H1 (cell line): ENCODE results near the gene APOBR. TPM values are rescaled to one million over a fixed set of nuclear protein-coding genes. Genes with fewer than 3 reads are reported as not detected.

ENCODE experiments used
- CTCF ChIA-PET: fragments of 300-600 bp; sonication (Branson Sonifier 250); formaldehyde crosslinking; loops from one replicate; lab custom pipeline; 2021; ENCODE audit not compliant: partially characterized antibody; lab: Charles Lee
- POLR2A ChIA-PET: fragments of 300-600 bp; sonication (Branson Sonifier 250); formaldehyde crosslinking; loops from one replicate; lab custom pipeline; 2021; ENCODE audit warnings: inconsistent platforms; ENCODE audit not compliant: partially characterized antibody; lab: Charles Lee
- DNase-seq, 2 experiments: peaks; one replicate each; pipeline versions ENCODE4 v3.0.0 to v3.0.0-alpha.2; 2010 to 2022; ENCODE audit warnings: low spot score in 2 of 2, low read depth in 1 of 2, mixed read lengths in 1 of 2
- FAIRE-seq: peaks from 2 replicates; lab custom pipeline; 2011; peaks lifted over from hg19 to GRCh38; lab: Jason Lieb, UNC
- H2AFZ ChIP-seq: 2 replicates; pipeline ENCODE4 v1.8.1; 2012; ENCODE audit warnings: low read length, inconsistent platforms
- H2AK5ac ChIP-seq: 2 replicates; pipeline ENCODE4 v1.6.1; 2013; ENCODE audit warnings: low read depth, low read length
- H2BK120ac ChIP-seq: replicated peaks from 2 replicates; pipeline ENCODE3; 2013; ENCODE audit warnings: low read depth, low read length, inconsistent platforms
- H2BK12ac ChIP-seq: 2 replicates; pipeline ENCODE4 v1.6.1; 2013; ENCODE audit warnings: low read depth, low read length
- H2BK15ac ChIP-seq: 2 replicates; pipeline ENCODE4 v1.6.1; 2013; ENCODE audit warnings: low read length
- H2BK20ac ChIP-seq: 2 replicates; pipeline ENCODE4 v1.6.1; 2013; ENCODE audit warnings: low read length
- H2BK5ac ChIP-seq: 2 replicates; pipeline ENCODE4 v1.6.1; 2013; ENCODE audit warnings: low read depth, low read length
- H3K14ac ChIP-seq: 2 replicates; pipeline ENCODE4 v1.6.1; 2013; ENCODE audit warnings: inconsistent platforms; ENCODE audit not compliant: insufficient read length
- H3K18ac ChIP-seq: 2 replicates; pipeline ENCODE4 v1.6.1; 2013; ENCODE audit warnings: low read length; ENCODE audit errors: extremely low read depth
- H3K23ac ChIP-seq: 2 replicates; pipeline ENCODE4 v1.6.1; 2013; ENCODE audit warnings: inconsistent platforms; ENCODE audit not compliant: insufficient read length
- H3K23me2 ChIP-seq: 2 replicates; pipeline ENCODE4 v1.6.1; 2013; ENCODE audit warnings: low read depth, low read length
- H3K27ac ChIP-seq: 2 replicates; pipeline ENCODE4 v1.6.1; 2011; ENCODE audit warnings: low read depth, low read length, inconsistent platforms
- H3K27me3 ChIP-seq, 4 experiments: replicated peaks in 1 of 4; 1 replicate in 1 of 4; 2 replicates in 3 of 4; pipeline versions ENCODE4 v1.6.1 to v1.8.1; 2011 to 2013; ENCODE audit warnings: low read length in 3 of 4, mild to moderate bottlenecking in 3 of 4, inconsistent platforms in 2 of 4, mixed read lengths in 2 of 4, moderate library complexity in 1 of 4; ENCODE audit not compliant: control insufficient read depth in 3 of 4, insufficient read depth in 3 of 4; ENCODE audit errors: extremely low read depth in 1 of 4
- H3K36me3 ChIP-seq, 4 experiments: 2 replicates each; pipeline versions ENCODE4 v1.6.1 to v1.8.1; 2011 to 2013; ENCODE audit warnings: mild to moderate bottlenecking in 4 of 4, low read length in 3 of 4, moderate library complexity in 2 of 4, control low read depth in 1 of 4, inconsistent platforms in 1 of 4; ENCODE audit not compliant: insufficient read depth in 4 of 4, control insufficient read depth in 2 of 4
- H3K4ac ChIP-seq: replicated peaks from 2 replicates; pipeline ENCODE3; 2013; ENCODE audit warnings: low read length, low read depth, mixed read lengths, inconsistent platforms; ENCODE audit not compliant: insufficient read length
- H3K4me1 ChIP-seq, 4 experiments: replicated peaks in 1 of 4; 1 replicate in 1 of 4; 2 replicates in 3 of 4; pipeline versions ENCODE4 v1.6.1 to v1.8.1; 2011 to 2013; ENCODE audit warnings: low read length in 3 of 4, inconsistent platforms in 2 of 4, mixed read lengths in 1 of 4; ENCODE audit not compliant: insufficient read depth in 4 of 4, control insufficient read depth in 3 of 4
- H3K4me2 ChIP-seq, 2 experiments: 2 replicates each; pipeline versions ENCODE4 v1.6.1 to v1.8.1; 2011 to 2013; ENCODE audit warnings: low read depth in 2 of 2, low read length in 2 of 2, control low read depth in 1 of 2, inconsistent platforms in 1 of 2, mild to moderate bottlenecking in 1 of 2; ENCODE audit not compliant: insufficient read depth in 1 of 2
- H3K4me3 ChIP-seq, 4 experiments: fragments of 200-600, 300-600 bp in 1 of 4; sonication (generic), shearing (Covaris generic), sonication (Bioruptor Twin) in 1 of 4; 2 replicates each; pipeline versions ENCODE4 v1.5.1 to v1.8.1; 2011 to 2016; ENCODE audit warnings: low read length in 4 of 4, low read depth in 3 of 4, control low read depth in 2 of 4, inconsistent platforms in 2 of 4, mild to moderate bottlenecking in 2 of 4, mixed read lengths in 1 of 4, moderate library complexity in 1 of 4; ENCODE audit not compliant: insufficient read depth in 2 of 4; ENCODE audit errors: extremely low read depth in 1 of 4
- H3K56ac ChIP-seq: replicated peaks from 2 replicates; pipeline ENCODE3; 2013; ENCODE audit warnings: low read depth, mild to moderate bottlenecking, mixed read lengths, low read length, inconsistent platforms; ENCODE audit not compliant: insufficient read length
- H3K79me1 ChIP-seq: 2 replicates; pipeline ENCODE4 v1.6.1; 2013; ENCODE audit warnings: low read depth, low read length, control low read depth
- H3K79me2 ChIP-seq, 2 experiments: 2 replicates each; pipeline versions ENCODE4 v1.6.1 to v1.8.1; 2012 to 2013; ENCODE audit warnings: low read length in 2 of 2, mild to moderate bottlenecking in 2 of 2, inconsistent platforms in 1 of 2; ENCODE audit not compliant: insufficient read depth in 2 of 2, control insufficient read depth in 1 of 2
- H3K9ac ChIP-seq, 4 experiments: replicated peaks in 1 of 4; 1 replicate in 1 of 4; 2 replicates in 3 of 4; pipeline versions ENCODE4 v1.6.1 to v1.8.1; 2011 to 2013; ENCODE audit warnings: low read depth in 3 of 4, low read length in 3 of 4, control low read depth in 2 of 4, mild to moderate bottlenecking in 2 of 4, moderate library complexity in 2 of 4, inconsistent platforms in 1 of 4; ENCODE audit errors: extremely low read depth in 1 of 4
- H3K9me3 ChIP-seq, 2 experiments: 2 replicates each; pipeline versions ENCODE4 v1.6.1 to v1.8.1; 2012 to 2013; ENCODE audit warnings: mild to moderate bottlenecking in 2 of 2, moderate library complexity in 2 of 2, control low read depth in 1 of 2, inconsistent platforms in 1 of 2, low read depth in 1 of 2, low read length in 1 of 2, mixed read lengths in 1 of 2; ENCODE audit not compliant: insufficient read depth in 2 of 2
- H4K20me1 ChIP-seq, 2 experiments: replicated peaks in 1 of 2; 2 replicates each; pipeline versions ENCODE3 to v1.8.1; 2011 to 2013; ENCODE audit warnings: inconsistent platforms in 2 of 2, low read length in 2 of 2, mild to moderate bottlenecking in 1 of 2; ENCODE audit not compliant: insufficient read depth in 2 of 2, control insufficient read depth in 1 of 2
- H4K5ac ChIP-seq: 2 replicates; pipeline ENCODE4 v1.6.1; 2013; ENCODE audit warnings: low read length, low read depth, mixed read lengths, inconsistent platforms; ENCODE audit not compliant: insufficient read length
- H4K8ac ChIP-seq: 2 replicates; pipeline ENCODE4 v1.8.0; 2013; ENCODE audit warnings: mild to moderate bottlenecking, moderate library complexity, low read length, inconsistent platforms; ENCODE audit not compliant: insufficient read depth; ENCODE audit errors: extremely low read depth
- H4K91ac ChIP-seq: replicated peaks from 2 replicates; pipeline ENCODE3; 2013; ENCODE audit warnings: low read length, mixed read lengths, inconsistent platforms; ENCODE audit not compliant: insufficient read length
- CBX8 ChIP-seq: fragments of 300-800, 300-1000 bp; sonication (generic); IDR thresholded peaks from 2 replicates; pipeline ENCODE4 v1.7.1; 2016; ENCODE audit warnings: low read depth, low read length, borderline replicate concordance
- CTBP2 ChIP-seq: IDR thresholded peaks from 2 replicates; pipeline ENCODE4 v1.7.0; 2011; ENCODE audit warnings: borderline replicate concordance, mild to moderate bottlenecking, moderate library complexity, mixed read lengths, low read length; ENCODE audit not compliant: insufficient read depth, insufficient read length
- EP300 ChIP-seq, 2 experiments: IDR thresholded peaks; 1 replicate in 1 of 2; 2 replicates in 1 of 2; pipeline ENCODE4 v1.6.1; 2011 to 2012; ENCODE audit warnings: low read depth in 2 of 2, low read length in 2 of 2, mild to moderate bottlenecking in 2 of 2, borderline replicate concordance in 1 of 2, inconsistent platforms in 1 of 2, moderate library complexity in 1 of 2
- POLR2AphosphoS5 ChIP-seq: IDR thresholded peaks from 2 replicates; pipeline ENCODE4 v1.6.1; 2011; ENCODE audit warnings: low read depth, low read length
- RFX5 ChIP-seq: IDR thresholded peaks from 2 replicates; pipeline ENCODE4 v1.6.1; 2011; ENCODE audit warnings: low read depth, low read length, improper control_type of control experiment, borderline replicate concordance
- SAP30 ChIP-seq: fragments of 300-600 bp; sonication (generic); IDR thresholded peaks from 2 replicates; pipeline ENCODE4 v1.7.1; 2012; ENCODE audit warnings: low read length, moderate library complexity, mild to moderate bottlenecking, inconsistent platforms; ENCODE audit not compliant: insufficient read depth, insufficient replicate concordance
- SP4 ChIP-seq: IDR thresholded peaks from 2 replicates; pipeline ENCODE4 v1.6.1; 2012; ENCODE audit warnings: low read length, inconsistent platforms
- SRF ChIP-seq: IDR thresholded peaks from 2 replicates; pipeline ENCODE4 v1.6.1; 2011; ENCODE audit warnings: mild to moderate bottlenecking, low read depth, low read length, moderate library complexity
- TAF1 ChIP-seq: IDR thresholded peaks from 2 replicates; pipeline ENCODE4 v1.6.1; 2011; ENCODE audit warnings: mild to moderate bottlenecking, low read depth, low read length
- WGBS, 2 experiments: shearing (Covaris generic) in 1 of 2; methylation state at CpG; one replicate each; pipeline versions ENCODE4 v1.1.6 to v1.1.7; 2013 to 2015; ENCODE audit warnings: low lambda C conversion rate in 2 of 2, mixed read lengths in 2 of 2, inconsistent platforms in 1 of 2, low coverage in 1 of 2, missing lambda C conversion rate in 1 of 2; ENCODE audit not compliant: insufficient replicate concordance in 2 of 2, insufficient coverage in 1 of 2, insufficient read length in 1 of 2; ENCODE audit errors: extremely low coverage in 1 of 2, missing lambda C conversion rate in 1 of 2; 5-methylcytosine and 5-hydroxymethylcytosine counted together
- polyA plus RNA-seq, 7 experiments: library from polyadenylated mRNA; depleted of rRNA in 3 of 7; stranded (reverse) in 5 of 7; unstranded in 2 of 7; fragments of >200 nt in 5 of 7; fragments of 200-250 nt in 2 of 7; gene quantifications; 1 replicate in 5 of 7; 2 replicates in 1 of 7; 4 replicates in 1 of 7; pipeline versions ENCODE4 v1.2.1 to v1.2.3, GENCODE V29; 2011 to 2013; ENCODE audit warnings: missing spikeins in 2 of 7, mixed read lengths in 2 of 7
- total RNA-seq: library from RNA; stranded (reverse); fragmentation: NEBNext Ultra II Directional; extraction: Animal tissue kit (Norgen Biotek cat#: 25700); gene quantifications from 2 replicates; pipeline ENCODE4 v1.2.1, GENCODE V29; 2021

APOBR gene
- total and polyA plus RNA-seq, 2 of the 8 experiments (the other 6 are each of a cell fraction or from before 2014, with no cell fraction given) = not detected

DNA sequence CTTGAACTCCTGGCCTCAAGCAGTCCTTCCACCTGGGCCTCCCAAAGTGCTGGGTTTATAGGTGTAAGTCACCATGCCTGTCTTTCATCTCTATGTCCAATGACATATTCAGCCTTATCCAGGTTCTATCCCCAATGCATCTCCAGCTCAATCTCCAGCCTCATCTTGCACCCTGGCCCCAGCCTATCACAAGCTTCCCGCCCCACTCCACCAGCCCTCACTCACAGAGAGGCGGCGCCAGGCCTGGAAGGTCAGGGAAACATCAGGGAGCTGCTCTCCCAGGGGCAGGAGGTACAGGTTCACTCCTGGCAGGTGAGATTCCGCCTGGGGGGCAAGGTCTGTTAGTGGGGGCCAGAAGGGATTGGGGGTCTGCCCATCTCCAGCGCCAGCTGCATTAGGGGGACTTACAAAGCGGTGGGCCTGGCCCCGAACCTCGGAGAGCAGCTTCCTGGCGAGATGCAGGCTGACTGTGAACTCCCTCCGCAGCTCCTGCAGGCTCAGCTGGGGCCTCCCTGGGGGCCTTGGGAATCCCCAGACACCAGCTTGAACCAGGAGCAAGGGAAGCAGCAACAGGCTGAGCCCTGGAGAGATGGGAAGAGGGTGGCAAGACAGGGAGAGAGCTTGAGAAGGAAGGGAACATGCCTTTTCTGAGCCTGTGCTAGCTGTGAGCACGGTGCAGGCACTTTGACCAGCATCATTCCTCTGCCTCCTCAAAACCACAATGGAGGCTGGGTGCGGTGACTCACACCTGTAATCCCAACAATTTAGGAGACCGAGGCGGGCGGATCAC is 9.2 kb downstream of the APOBR start:
- H2BK12ac ChIP-seq = no peak overlapping the region
- H3K36me3 ChIP-seq = no peaks in the 10 kb centered on the region
- H2BK5ac ChIP-seq = no peak overlapping the region
- no peak overlapping the region for H3K18ac ChIP-seq
- no peak overlapping the region for H2AK5ac ChIP-seq
- no peak overlapping the region; the same call in 1 of the 2 replicates for H4K8ac ChIP-seq
- no peak overlapping the region for H3K14ac ChIP-seq
- no peak overlapping the region for H3K9ac ChIP-seq
- no peak overlapping the region for H3K4me2 ChIP-seq
- no peak overlapping the region for H4K91ac ChIP-seq
- H3K9me3 ChIP-seq = no peaks in the 10 kb centered on the region
- no peak overlapping the region for H3K23ac ChIP-seq
- H3K79me1 ChIP-seq = no peaks in the 10 kb centered on the region
- H3K56ac ChIP-seq = no peak overlapping the region
- H2AFZ ChIP-seq = no peak overlapping the region
- DNase-seq = no peak
- H3K27me3 ChIP-seq = peaks cover 0 to 2% (median 0%) of the 10 kb centered on the region in 4 experiments; a peak in 1 of 7 replicates
- no peak overlapping the region for H2BK15ac ChIP-seq
- no peak overlapping the region for H3K4me3 ChIP-seq
- no peaks in the 10 kb centered on the region for H3K4me1 ChIP-seq
- H3K23me2 ChIP-seq = peaks cover 12% of the 10 kb centered on the region; the same call in 1 of the 2 replicates
- ChIA-PET POLR2A (interaction anchor here (0.7 to 1.7 kb wide), 2 partner anchors 11 to 112 kb away, joined by 3 to 7 read pairs; partner anchors contain the start of gene CLN3), CTCF (interaction anchor here (1.0 to 1.3 kb wide), 3 partner anchors 10 to 46 kb away, joined by 4 read pairs; partner anchors contain the start of gene APOBR)
- peaks cover 0 to 3% of the 10 kb centered on the region in 2 experiments for H4K20me1 ChIP-seq
- H4K5ac ChIP-seq = no peak overlapping the region
- no peak overlapping the region for H3K4ac ChIP-seq
- H3K27ac ChIP-seq = no peak overlapping the region
- 88% methylated on average over 14 of the region's 15 CpGs; no CpG with 5 or more reads in 1 of the 2 experiments for WGBS, 2 experiments
- FAIRE-seq = no peak
- no peak overlapping the region for H2BK120ac ChIP-seq
- no peaks in the 10 kb centered on the region for H3K79me2 ChIP-seq
- H2BK20ac ChIP-seq = no peak overlapping the region
- no peak for TF ChIP-seq SP4
- no peak for TF ChIP-seq SRF
- TF ChIP-seq POLR2AphosphoS5 = no peak
- TF ChIP-seq CTBP2 = no peak
- no peak for TF ChIP-seq CBX8
- no peak for TF ChIP-seq SAP30
- no peak for TF ChIP-seq RFX5
- TF ChIP-seq TAF1 = no peak
- TF ChIP-seq EP300 (IDR thresholded peaks at IDR 0.05; ENCODE audit: borderline replicate concordance in 1 of 2, low read depth in 2 of 2, low read length in 2 of 2) = no peak
